HepG2 (cell line): ENCODE data around the gene TAF6. TPM values are rescaled to one million over a fixed set of nuclear protein-coding genes. Genes with fewer than 3 reads are reported as not detected.

Experiments used
- AFF4 ChIP-seq: sonication (generic); formaldehyde crosslinking; IDR thresholded peaks from 2 replicates; pipeline ENCODE4 v1.4.0; 2020; ENCODE audit warnings: missing genetic modification reagents
- ARNT ChIP-seq: fragments of 450-650 bp; IDR thresholded peaks from 2 replicates; pipeline ENCODE4 v1.6.1; 2017
- CCAR2 ChIP-seq: fragments of 200-400 bp; formaldehyde crosslinking; optimal IDR thresholded peaks from 2 replicates; pipeline ENCODE3; 2018; ENCODE audit warnings: low read depth, mild to moderate bottlenecking, low read length, moderate library complexity
- CEBPB ChIP-seq: IDR thresholded peaks from 2 replicates; pipeline ENCODE4 v1.6.1; 2011; ENCODE audit warnings: low read depth, low read length, improper control_type of control experiment, borderline replicate concordance
- ELF3 ChIP-seq: IDR thresholded peaks from 2 replicates; pipeline ENCODE4 v1.6.1; 2016; ENCODE audit warnings: missing genetic modification reagents, missing compliant biosample characterization
- GPN1 ChIP-seq: sonication (generic); formaldehyde crosslinking; IDR thresholded peaks from 2 replicates; pipeline ENCODE4 v1.5.1; 2020; ENCODE audit warnings: missing genetic modification reagents, borderline replicate concordance
- HBP1 ChIP-seq: IDR thresholded peaks from 2 replicates; pipeline ENCODE4 v1.6.1; 2016; ENCODE audit warnings: low read depth, control low read depth
- IKZF1 ChIP-seq: fragments of 450-650 bp; IDR thresholded peaks from 2 replicates; pipeline ENCODE4 v1.7.1; 2016
- KLF13 ChIP-seq: sonication (generic); formaldehyde crosslinking; IDR thresholded peaks from 2 replicates; pipeline ENCODE4 v1.4.0; 2020; ENCODE audit warnings: mild to moderate bottlenecking, missing genetic modification reagents
- NFAT5 ChIP-seq: sonication (generic); formaldehyde crosslinking; IDR thresholded peaks from 2 replicates; pipeline ENCODE4 v1.4.0; 2020; ENCODE audit warnings: missing genetic modification reagents
- RFXANK ChIP-seq: IDR thresholded peaks from 2 replicates; pipeline ENCODE4 v1.6.1; 2016
- TEAD2 ChIP-seq: sonication (generic); formaldehyde crosslinking; IDR thresholded peaks from 2 replicates; pipeline ENCODE4 v1.9.0; 2021; ENCODE audit warnings: missing genetic modification reagents
- ZFP36 ChIP-seq: fragments of 150-350 bp; IDR thresholded peaks from 2 replicates; pipeline ENCODE4 v1.6.1; 2018; ENCODE audit warnings: borderline replicate concordance, low read length, low read depth; ENCODE audit not compliant: partially characterized antibody
- ZNF276 ChIP-seq: sonication (generic); formaldehyde crosslinking; IDR thresholded peaks from 2 replicates; pipeline ENCODE4 v1.4.0; 2020; ENCODE audit warnings: mild to moderate bottlenecking, low read depth, missing genetic modification reagents
- ZNF354B ChIP-seq: sonication (generic); formaldehyde crosslinking; IDR thresholded peaks from 2 replicates; pipeline ENCODE4 v1.8.0; 2022; ENCODE audit warnings: mild to moderate bottlenecking, missing genetic modification reagents
- ZNF772 ChIP-seq: sonication (generic); formaldehyde crosslinking; IDR thresholded peaks from 2 replicates; pipeline ENCODE4 v1.5.0; 2020; ENCODE audit warnings: mild to moderate bottlenecking, missing genetic modification reagents
- polyA plus RNA-seq, 8 experiments: library from polyadenylated mRNA; depleted of rRNA in 3 of 8; stranded (reverse) in 7 of 8; unstranded in 1 of 8; fragments of >200 nt; fragmentation: Illumina TruSeq in 4 of 8; extraction: Trizol in 4 of 8; gene quantifications; 2 replicates each; pipeline versions ENCODE4 v1.2.1 to v1.2.3, GENCODE V29; 2011 to 2016; ENCODE audit warnings: low read depth in 4 of 8, missing spikeins in 1 of 8, mixed read lengths in 1 of 8; ENCODE audit not compliant: insufficient read depth in 1 of 8
- total RNA-seq, 5 experiments: library from RNA; depleted of rRNA; stranded (reverse); fragments of >200 nt; fragmentation: Illumina TruSeq; extraction: Trizol; gene quantifications; 2 replicates each; pipeline ENCODE4 v1.2.3, GENCODE V29; 2016; ENCODE audit warnings: low read depth in 1 of 5

Gene TAF6
- total and polyA plus RNA-seq, 2 of the 13 experiments (the other 11 are each of a cell fraction or from before 2014, with no cell fraction given) = 12.9 to 18.8 TPM

- TF ChIP-seq GPN1 (0 out of 2 replicates have a peak, but pooled peaks have one; percentile 50), TEAD2 (CRISPR knock-in tag) (no peak), ZNF772 (peak; percentile 98), AFF4 (CRISPR knock-in tag) (no peak), RFXANK (CRISPR knock-in tag) (no peak), ZFP36 (no peak), IKZF1 (no peak), KLF13 (CRISPR knock-in tag) (no peak), ELF3 (peak; percentile 38), CCAR2 (no peak), NFAT5 (CRISPR knock-in tag) (no peak), HBP1 (peak; percentile 58; the same call in 1 of the 2 replicates), ZNF276 (no peak; the same call in 1 of the 2 replicates), ARNT (no peak), ZNF354B (CRISPR knock-in tag) (no peak), CEBPB (no peak)
Measured at GRCh38 chr7:100081535-100082102, 37.5 kb downstream of the TAF6 start, which contains the start of gene ZNF3 (continued).
